Neural cell (in vitro differentiated cells): ENCODE results near the gene KDM4B.

Experiments used
- CTCF ChIP-seq: fragments of 450-650 bp; IDR thresholded peaks from 2 replicates; pipeline ENCODE4 v1.5.1; 2014; ENCODE audit warnings: antibody characterized with exemption, mild to moderate bottlenecking, moderate library complexity; ENCODE audit not compliant: poor library complexity, severe bottlenecking
- EP300 ChIP-seq: fragments of 450-650 bp; conservative IDR thresholded peaks from 2 replicates; pipeline ENCODE4 v1.6.1; 2014; ENCODE audit warnings: antibody characterized with exemption, mild to moderate bottlenecking, moderate library complexity; ENCODE audit not compliant: poor library complexity, severe bottlenecking
- SMC3 ChIP-seq: fragments of 450-650 bp; conservative IDR thresholded peaks from 2 replicates; pipeline ENCODE4 v1.6.1; 2014; ENCODE audit warnings: antibody characterized with exemption, mild to moderate bottlenecking, moderate library complexity; ENCODE audit not compliant: poor library complexity

- TF ChIP-seq SMC3 (no peak), CTCF (no peak), EP300 (no peak)
Measured at GRCh38 chr19:5133986-5134595, 165.2 kb downstream of the KDM4B start.
